NCI-H1105 (cell line): ENCODE data around the gene KRT3.
"Not testable (repeated sequence)": the region's sequence is repeated elsewhere in the genome, so short reads cannot be mapped to it uniquely, and the experiment has no call there.

Source experiments
- DNase-seq: peaks from one replicate; lab custom pipeline; 2025; lab: John Stamatoyannopoulos, UW

KRT3 gene

GRCh38 chr12:52798003-52798670 is 2.2 kb upstream of the KRT3 start:
- DNase-seq: no peak

DNA sequence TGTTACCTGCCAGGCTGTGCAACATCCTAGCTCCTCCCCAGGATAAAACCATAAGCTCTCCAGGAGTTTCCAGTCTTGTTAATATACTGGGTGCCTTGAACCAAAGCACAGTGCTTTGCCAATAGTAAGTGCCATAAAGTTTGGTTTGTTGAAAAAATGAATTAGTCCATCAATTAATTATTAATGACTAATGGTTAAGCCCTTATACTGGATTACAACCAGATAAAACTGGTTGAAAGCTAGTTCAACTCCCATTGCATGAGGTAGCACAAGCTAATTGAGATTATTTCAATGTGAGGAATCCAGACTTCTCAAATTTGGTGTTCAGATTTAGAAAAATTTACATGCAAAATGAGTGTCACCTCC is 1.6 kb upstream of the KRT3 start:
- DNase-seq: no peak

GRCh38 chr12:52796839-52797528 is 1.1 kb upstream of the KRT3 start:
- no peak for DNase-seq

- DNase-seq: no peak
Observed at GRCh38 chr12:52796429-52796794, 495 bp upstream of the KRT3 start.

DNA sequence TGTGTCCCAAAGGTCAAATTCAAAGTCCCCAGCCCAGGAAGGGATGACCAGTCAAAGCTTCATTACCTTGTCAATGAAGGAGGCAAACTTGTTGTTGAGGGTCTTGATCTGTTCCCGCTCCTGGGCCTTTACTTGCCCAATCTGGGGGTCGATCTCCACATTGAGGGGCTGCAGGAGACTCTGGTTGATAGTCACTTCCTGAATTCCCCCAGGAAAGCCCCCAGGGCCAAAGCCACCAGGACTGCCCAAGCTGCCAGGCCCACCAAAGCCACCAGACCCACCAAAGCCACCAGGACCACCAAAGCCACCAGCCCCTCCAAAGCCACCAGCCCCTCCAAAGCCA is 614 bp downstream of the KRT3 start:
- not testable (repeated sequence) for DNase-seq

- no peak for DNase-seq
Observed at GRCh38 chr12:52794479-52795331, 1.2 kb downstream of the KRT3 start.

DNA sequence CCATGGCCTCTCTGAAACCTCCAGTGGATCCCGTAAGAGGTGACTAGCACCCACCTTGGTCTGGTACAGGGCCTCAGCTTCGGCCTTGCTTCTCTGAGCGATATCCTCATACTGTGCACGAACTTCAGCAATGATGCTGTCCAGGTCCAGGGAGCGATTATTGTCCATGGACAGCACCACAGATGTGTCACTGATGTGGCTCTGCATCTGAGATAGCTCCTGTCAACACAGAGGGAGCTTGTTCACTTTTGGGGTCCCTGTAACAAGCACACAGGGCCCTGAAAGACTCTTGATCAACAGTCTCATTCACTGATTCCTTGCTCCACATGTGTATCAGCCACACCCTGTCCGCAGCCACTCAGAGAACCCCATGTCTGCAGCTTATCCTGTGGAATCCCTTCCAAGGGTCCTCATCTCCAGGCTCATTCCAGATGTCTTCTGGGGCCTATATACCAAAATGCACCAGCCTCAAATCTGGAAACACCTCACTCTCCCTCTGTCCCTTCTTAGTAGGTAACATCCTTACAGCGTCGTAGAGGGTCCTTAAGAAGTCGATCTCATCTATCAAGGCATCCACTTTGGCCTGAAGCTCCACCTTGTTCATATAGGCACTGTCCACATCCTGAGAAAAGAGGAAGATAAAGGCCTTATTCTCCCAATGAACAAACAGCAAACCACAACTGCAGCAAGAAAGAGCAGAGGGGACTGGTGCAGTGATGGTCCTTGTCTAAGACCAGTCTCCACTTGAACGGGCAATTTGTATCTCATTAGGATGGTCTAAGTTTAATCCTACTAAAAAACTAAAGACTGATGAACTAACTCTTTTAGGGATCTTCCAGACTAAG is 3.5 kb downstream of the KRT3 start:
- DNase-seq: no peak

- no peak for DNase-seq
Observed at GRCh38 chr12:52791271-52792184, 4.4 kb downstream of the KRT3 start.

GRCh38 chr12:52790427-52791270 is 5.3 kb downstream of the KRT3 start:
- no peak for DNase-seq

DNA sequence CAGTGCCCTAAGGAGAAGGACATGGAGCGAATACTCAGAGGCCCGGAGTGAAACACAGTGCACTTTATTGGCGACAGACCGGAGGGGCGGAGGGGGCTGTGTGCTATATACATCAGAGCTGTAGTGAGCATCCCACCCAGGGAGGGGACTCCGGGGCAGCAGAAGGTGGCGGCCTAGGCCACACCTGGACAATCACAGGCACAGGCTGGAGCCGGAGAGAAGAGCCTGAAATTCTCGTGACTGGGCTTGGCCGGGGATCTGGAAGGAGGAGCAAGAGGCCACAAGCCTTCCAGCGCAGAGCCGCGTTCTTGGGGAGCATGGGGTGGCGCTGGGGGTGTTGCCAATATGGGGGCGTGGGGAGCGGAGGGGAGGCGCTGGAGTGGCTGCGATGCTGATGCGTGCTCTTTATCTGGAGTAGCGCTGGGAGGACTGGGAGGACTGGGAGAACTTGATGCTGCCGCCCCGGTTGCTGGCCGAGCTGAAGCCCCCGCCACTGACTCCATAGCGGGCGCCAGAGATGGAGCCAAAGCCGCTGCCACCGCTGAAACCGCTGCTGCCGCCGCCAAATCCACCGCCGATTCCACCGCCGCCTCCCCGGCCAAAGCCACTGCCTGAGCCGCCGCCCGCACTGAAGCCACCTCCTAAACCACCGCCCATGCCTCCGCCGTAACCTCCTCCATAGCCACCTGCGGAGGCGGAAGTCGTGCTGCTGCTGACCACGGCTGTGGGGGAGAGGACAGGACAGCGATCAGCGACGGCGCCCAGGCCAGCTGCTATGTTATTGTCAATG is 6.1 kb downstream of the KRT3 start:
- no peak for DNase-seq

DNA sequence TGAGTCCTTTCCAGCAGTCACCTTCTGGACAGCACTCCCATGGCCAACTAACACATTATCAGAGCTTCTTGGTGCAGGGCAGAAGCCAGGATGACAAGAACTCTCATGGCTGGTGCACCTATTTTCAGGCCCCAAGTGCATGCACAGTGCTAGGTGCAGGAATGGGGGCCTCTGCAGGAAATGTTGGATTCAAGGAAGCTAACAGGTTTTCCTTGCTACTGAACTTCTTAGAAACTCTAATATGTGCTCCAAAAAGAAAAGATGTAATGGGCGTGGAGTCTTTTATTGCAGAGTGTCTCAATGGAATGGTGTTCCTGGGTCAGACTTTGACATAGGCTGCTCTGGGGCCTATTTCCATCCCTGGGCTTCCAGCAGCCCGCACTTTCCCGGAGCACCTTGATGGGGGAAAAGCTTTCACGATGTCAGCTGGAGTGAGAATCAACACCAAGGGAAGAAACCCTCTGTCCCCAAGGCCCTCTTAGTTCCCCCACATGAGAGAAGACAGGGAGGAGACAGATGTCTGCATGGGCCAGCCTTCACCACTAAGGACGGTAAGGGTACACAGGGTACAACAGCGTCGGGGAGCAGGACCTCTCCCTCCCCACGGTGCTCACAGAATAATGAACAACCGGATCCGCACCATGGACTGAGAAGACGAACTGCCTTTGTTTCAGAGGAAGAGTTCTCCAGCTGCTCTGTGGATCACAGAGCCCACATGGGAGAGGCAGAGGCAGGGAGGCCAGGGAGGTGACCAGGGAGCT is 6.9 kb downstream of the KRT3 start:
- no peak for DNase-seq

DNA sequence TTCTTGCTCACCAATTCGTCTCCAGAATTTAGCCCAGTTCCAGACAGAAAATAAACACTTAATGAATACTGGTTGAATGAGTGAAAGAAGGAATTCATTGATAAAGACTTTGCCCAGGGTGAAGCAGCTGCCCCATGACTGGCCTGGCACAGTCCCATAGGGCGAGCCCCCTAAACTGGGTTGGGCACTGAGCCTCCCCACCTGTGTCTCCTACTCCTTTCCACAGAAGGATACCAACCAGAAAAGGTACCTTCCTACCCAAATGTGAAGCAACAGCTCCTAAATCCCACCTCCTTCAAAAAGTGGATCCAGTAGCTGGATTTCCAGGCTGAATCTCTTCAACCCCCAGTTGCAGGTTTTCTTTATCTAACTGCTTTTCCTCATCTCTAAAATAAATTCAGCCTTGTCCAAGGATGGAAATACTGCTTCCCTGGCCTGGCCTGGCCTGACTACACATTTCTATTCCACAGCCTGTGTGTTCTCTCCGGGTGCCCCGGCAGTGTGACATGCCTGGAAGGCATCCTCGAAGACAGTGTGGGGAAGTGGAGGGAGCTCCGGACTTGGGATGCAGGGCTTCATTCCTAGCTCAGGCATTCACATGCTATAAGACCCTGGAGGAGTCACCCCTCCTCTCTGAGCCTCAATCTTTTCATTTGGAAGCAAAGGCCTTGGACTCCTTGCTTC is 7.6 kb downstream of the KRT3 start:
- DNase-seq: no peak

DNA sequence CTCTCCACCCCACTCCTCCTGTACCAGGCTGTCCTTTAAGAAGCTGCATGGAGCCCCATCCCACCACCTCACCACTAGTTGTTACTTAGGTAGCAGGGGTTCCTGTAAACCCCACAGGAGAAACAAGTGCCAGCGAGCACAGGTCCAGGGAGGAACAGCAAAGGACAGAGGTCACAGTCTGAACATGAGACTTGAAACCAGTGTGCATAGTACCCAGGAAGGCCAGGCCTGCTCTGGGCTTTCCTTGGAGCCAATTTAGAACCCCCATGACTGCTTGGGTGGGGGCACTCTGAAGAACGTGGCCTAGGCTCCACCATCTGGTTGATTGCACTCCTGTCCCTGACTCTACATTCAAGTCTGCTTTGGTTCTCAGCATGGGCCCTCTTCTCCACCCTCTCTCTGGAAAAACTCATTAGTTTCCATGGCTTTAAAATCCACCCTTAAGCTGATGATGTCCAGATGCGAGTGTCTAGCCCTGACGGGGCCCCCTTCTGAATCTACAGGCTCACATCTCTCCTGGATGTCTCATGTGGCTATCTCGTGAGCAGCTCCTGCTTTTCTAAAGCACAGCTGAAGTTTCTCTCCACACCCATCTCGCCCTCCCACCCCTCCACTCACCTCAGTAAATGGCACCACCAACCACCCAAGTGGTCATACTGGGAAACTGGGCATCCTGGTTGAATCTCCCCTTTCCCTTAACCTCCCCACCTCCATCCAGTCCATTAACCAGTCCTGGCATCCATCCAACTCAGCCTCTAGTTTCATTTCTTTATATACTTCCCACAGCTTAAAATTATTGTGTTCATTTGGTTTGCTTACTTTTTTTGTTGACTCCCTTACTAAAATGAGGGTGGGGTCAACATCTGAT is 8.4 kb downstream of the KRT3 start:
- DNase-seq: no peak

DNA sequence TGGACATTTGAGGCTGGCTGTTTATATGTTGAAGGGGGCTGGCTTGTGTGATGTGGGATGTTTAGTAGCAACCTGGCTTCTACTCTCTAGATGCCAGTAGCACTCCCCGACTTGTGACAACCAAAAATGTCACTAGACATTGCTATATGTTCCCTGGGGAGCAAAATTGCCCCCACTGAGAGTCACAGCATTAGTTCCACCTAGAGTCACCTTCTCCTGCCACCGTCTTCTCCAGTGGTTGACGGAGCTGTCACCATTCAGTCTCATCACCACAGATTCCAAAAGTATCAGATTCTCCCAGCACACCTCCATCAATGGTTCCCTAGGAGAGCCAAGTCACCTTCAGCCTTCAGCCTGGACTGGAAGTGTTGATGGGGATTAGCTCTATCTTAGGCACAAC is 11.0 kb downstream of the KRT3 start:
- no peak for DNase-seq

- no peak for DNase-seq
Observed at GRCh38 chr12:52783563-52784316, 12.2 kb downstream of the KRT3 start.

- no peak for DNase-seq
Observed at GRCh38 chr12:52782502-52782901, 13.4 kb downstream of the KRT3 start.
